Spleen (tissue), 7 donors: Measurements from ENCODE around the gene GPC3.

ENCODE experiments used
- CTCF ChIP-seq, 11 experiments: fragments of 200-600 bp in 7 of 11; fragments of 450-650 bp in 4 of 11; sonication (generic) in 4 of 11; IDR thresholded peaks in 8 of 11; conservative IDR thresholded peaks in 3 of 11; 1 replicate in 7 of 11; 2 replicates in 4 of 11; pipeline versions ENCODE4 v1.4.0 to v1.8.0; 2016 to 2021; ENCODE audit warnings: antibody characterized with exemption in 11 of 11, inconsistent platforms in 4 of 11, mild to moderate bottlenecking in 1 of 11
- POLR2A ChIP-seq, 3 donors: fragments of 450-650 bp; IDR thresholded peaks; one replicate each; pipeline ENCODE4 v1.5.1; 2017; ENCODE audit warnings: antibody characterized with exemption in 3 of 3, mild to moderate bottlenecking in 1 of 3
- POLR2AphosphoS5 ChIP-seq, 3 donors: sonication (generic); formaldehyde crosslinking; IDR thresholded peaks; one replicate each; pipeline ENCODE4 v1.5.1; 2017; ENCODE audit warnings: antibody characterized with exemption in 3 of 3
- donor health status: DM: no; HTN: no; CAD: no; lungs with moderate emphysema.
- donor health status: DM: no; HTN: no; CAD: no.
- donor health status: DM: no; HTN: no; CAD: no.

- TF ChIP-seq CTCF (IDR thresholded peaks at IDR 0.05 in 8 of 11, conservative IDR thresholded peaks at IDR 0.05 in 3 of 11) (no peak), POLR2AphosphoS5 (IDR thresholded peaks at IDR 0.05) (no peak), POLR2A (IDR thresholded peaks at IDR 0.05) (no peak)
These were observed 1.2 kb downstream of the GPC3 start for GRCh38 chrX:133983974-133984845.
